ENCODE measurements around the gene EDC3. TPM values are rescaled to one million over a fixed set of nuclear protein-coding genes. Genes with fewer than 3 reads are reported as not detected.

The EDC3 gene
- polyA plus RNA-seq, 4 donors: 13.5 to 29.2 (median 21.2) TPM

- Histone ChIP-seq H3K9me3 (ENCODE audit: control insufficient read depth in 2 of 2, insufficient read depth in 1 of 2, low read depth in 1 of 2, low read length in 1 of 2) (no peaks in the 10 kb centered on the region), H3K4me3 (ENCODE audit: low read depth in 1 of 3, low read length in 3 of 3) (peak overlapping the region in 1 of 3 donors; percentile 24), H3K27me3 (ENCODE audit: control insufficient read depth in 3 of 3, insufficient read depth in 3 of 3, low read length in 3 of 3) (peaks cover 0 to 41% (median 3%) of the 10 kb centered on the region in 3 donors), H3K4me1 (ENCODE audit: control insufficient read depth in 3 of 3, insufficient read depth in 2 of 3, low read depth in 1 of 3, low read length in 2 of 3) (peaks cover 0 to 6% (median 2%) of the 10 kb centered on the region in 3 donors), H3K27ac (ENCODE audit: low read depth in 1 of 3, low read length in 2 of 3) (no peak overlapping the region), H3K36me3 (ENCODE audit: control insufficient read depth in 3 of 3, insufficient read depth in 2 of 3, low read depth in 1 of 3, low read length in 3 of 3) (no peaks in the 10 kb centered on the region)
- WGBS, 3 donors: 35 to 80% (median 48%) methylated on average over 1 of the region's 1 CpG
- DNase-seq (peak; percentile 46 to 67), FAIRE-seq (no peak)
Observed at GRCh38 chr15:74723754-74724334, 28.0 kb upstream of the EDC3 start.

GRCh38 chr15:74723187-74723586, 27.4 kb upstream of the EDC3 start:
- Histone ChIP-seq H3K27ac (ENCODE audit: low read depth in 1 of 3, low read length in 2 of 3) (no peak overlapping the region), H3K36me3 (ENCODE audit: control insufficient read depth in 3 of 3, insufficient read depth in 2 of 3, low read depth in 1 of 3, low read length in 3 of 3) (no peaks in the 10 kb centered on the region), H3K4me3 (ENCODE audit: low read depth in 1 of 3, low read length in 3 of 3) (peak overlapping the region in 1 of 3 donors; percentile 24), H3K4me1 (ENCODE audit: control insufficient read depth in 3 of 3, insufficient read depth in 2 of 3, low read depth in 1 of 3, low read length in 2 of 3) (peaks cover 0 to 6% (median 2%) of the 10 kb centered on the region in 3 donors), H3K27me3 (ENCODE audit: control insufficient read depth in 3 of 3, insufficient read depth in 3 of 3, low read length in 3 of 3) (peaks cover 0 to 42% (median 3%) of the 10 kb centered on the region in 3 donors), H3K9me3 (ENCODE audit: control insufficient read depth in 2 of 2, insufficient read depth in 1 of 2, low read depth in 1 of 2, low read length in 1 of 2) (no peaks in the 10 kb centered on the region)
- FAIRE-seq: no peak
- WGBS, 3 donors: 55 to 82% (median 70%) methylated on average over 1 of the region's 1 CpG
- DNase-seq: no peak

- 85 to 92% (median 88%) methylated on average over 12 to 13 of the region's 13 CpGs for WGBS, 3 donors
- Histone ChIP-seq H3K4me1 (ENCODE audit: control insufficient read depth in 3 of 3, insufficient read depth in 2 of 3, low read depth in 1 of 3, low read length in 2 of 3) (peaks cover 0 to 6% (median 2%) of the 10 kb centered on the region in 3 donors), H3K27me3 (ENCODE audit: control insufficient read depth in 3 of 3, insufficient read depth in 3 of 3, low read length in 3 of 3) (peaks cover 0 to 39% (median 3%) of the 10 kb centered on the region in 3 donors), H3K36me3 (ENCODE audit: control insufficient read depth in 3 of 3, insufficient read depth in 2 of 3, low read depth in 1 of 3, low read length in 3 of 3) (no peaks in the 10 kb centered on the region), H3K4me3 (ENCODE audit: low read depth in 1 of 3, low read length in 3 of 3) (no peak overlapping the region), H3K27ac (ENCODE audit: low read depth in 1 of 3, low read length in 2 of 3) (no peak overlapping the region), H3K9me3 (ENCODE audit: control insufficient read depth in 2 of 2, insufficient read depth in 1 of 2, low read depth in 1 of 2, low read length in 1 of 2) (no peaks in the 10 kb centered on the region)
- FAIRE-seq (no peak), DNase-seq (no peak)
Observed at GRCh38 chr15:74722591-74722990, 26.8 kb upstream of the EDC3 start.

GRCh38 chr15:74716651-74717050, 20.8 kb upstream of the EDC3 start:
- 65 to 84% (median 75%) methylated on average over 5 of the region's 5 CpGs for WGBS, 3 donors
- FAIRE-seq: no peak

GRCh38 chr15:74712311-74712710, 16.5 kb upstream of the EDC3 start:
- FAIRE-seq (no peak), DNase-seq (no peak)
- WGBS, 3 donors: 68 to 78% (median 70%) methylated on average over 3 of the region's 3 CpGs
- Histone ChIP-seq H3K27ac (ENCODE audit: low read depth in 1 of 3, low read length in 2 of 3) (no peak overlapping the region), H3K27me3 (ENCODE audit: control insufficient read depth in 3 of 3, insufficient read depth in 3 of 3, low read length in 3 of 3) (peaks cover 0 to 6% (median 0%) of the 10 kb centered on the region in 3 donors), H3K9me3 (ENCODE audit: control insufficient read depth in 2 of 2, insufficient read depth in 1 of 2, low read depth in 1 of 2, low read length in 1 of 2) (no peaks in the 10 kb centered on the region), H3K4me1 (ENCODE audit: control insufficient read depth in 3 of 3, insufficient read depth in 2 of 3, low read depth in 1 of 3, low read length in 2 of 3) (no peaks in the 10 kb centered on the region), H3K36me3 (ENCODE audit: control insufficient read depth in 3 of 3, insufficient read depth in 2 of 3, low read depth in 1 of 3, low read length in 3 of 3) (no peaks in the 10 kb centered on the region), H3K4me3 (ENCODE audit: low read depth in 1 of 3, low read length in 3 of 3) (no peak overlapping the region)

More at GRCh38 chr15:74716651-74717050, 20.8 kb upstream of the EDC3 start:
- peak in 1 of 2 donors; percentile 57 for DNase-seq
- Histone ChIP-seq H3K27me3 (ENCODE audit: control insufficient read depth in 3 of 3, insufficient read depth in 3 of 3, low read length in 3 of 3) (peaks cover 0 to 8% (median 0%) of the 10 kb centered on the region in 3 donors), H3K9me3 (ENCODE audit: control insufficient read depth in 2 of 2, insufficient read depth in 1 of 2, low read depth in 1 of 2, low read length in 1 of 2) (no peaks in the 10 kb centered on the region), H3K4me1 (ENCODE audit: control insufficient read depth in 3 of 3, insufficient read depth in 2 of 3, low read depth in 1 of 3, low read length in 2 of 3) (no peaks in the 10 kb centered on the region), H3K4me3 (ENCODE audit: low read depth in 1 of 3, low read length in 3 of 3) (no peak overlapping the region), H3K36me3 (ENCODE audit: control insufficient read depth in 3 of 3, insufficient read depth in 2 of 3, low read depth in 1 of 3, low read length in 3 of 3) (no peaks in the 10 kb centered on the region), H3K27ac (ENCODE audit: low read depth in 1 of 3, low read length in 2 of 3) (no peak overlapping the region)

GRCh38 chr15:74710319-74711094, 14.7 kb upstream of the EDC3 start:
- no peaks in the 10 kb centered on the region for H3K36me3 ChIP-seq (ENCODE audit: control insufficient read depth in 3 of 3, insufficient read depth in 2 of 3, low read depth in 1 of 3, low read length in 3 of 3)
- no peak overlapping the region for H3K27ac ChIP-seq (ENCODE audit: low read depth in 1 of 3, low read length in 2 of 3)
- no peak for FAIRE-seq
- peaks cover 0 to 9% (median 0%) of the 10 kb centered on the region in 3 donors for H3K27me3 ChIP-seq (ENCODE audit: control insufficient read depth in 3 of 3, insufficient read depth in 3 of 3, low read length in 3 of 3)
- H3K4me1 ChIP-seq (ENCODE audit: control insufficient read depth in 3 of 3, insufficient read depth in 2 of 3, low read depth in 1 of 3, low read length in 2 of 3): no peaks in the 10 kb centered on the region
- 51 to 59% (median 54%) methylated on average over 3 of the region's 3 CpGs for WGBS, 3 donors
- no peak overlapping the region for H3K4me3 ChIP-seq (ENCODE audit: low read depth in 1 of 3, low read length in 3 of 3)
- DNase-seq: no peak
- no peaks in the 10 kb centered on the region for H3K9me3 ChIP-seq (ENCODE audit: control insufficient read depth in 2 of 2, insufficient read depth in 1 of 2, low read depth in 1 of 2, low read length in 1 of 2)

GRCh38 chr15:74709892-74710291, 14.1 kb upstream of the EDC3 start:
- DNase-seq (no peak), FAIRE-seq (no peak)
- peaks cover 0 to 9% (median 0%) of the 10 kb centered on the region in 3 donors for H3K27me3 ChIP-seq (ENCODE audit: control insufficient read depth in 3 of 3, insufficient read depth in 3 of 3, low read length in 3 of 3)
- no peaks in the 10 kb centered on the region for H3K4me1 ChIP-seq (ENCODE audit: control insufficient read depth in 3 of 3, insufficient read depth in 2 of 3, low read depth in 1 of 3, low read length in 2 of 3)
- H3K27ac ChIP-seq (ENCODE audit: low read depth in 1 of 3, low read length in 2 of 3): no peak overlapping the region
- WGBS, 3 donors: 43 to 58% (median 56%) methylated on average over 3 of the region's 3 CpGs
- H3K9me3 ChIP-seq (ENCODE audit: control insufficient read depth in 2 of 2, insufficient read depth in 1 of 2, low read depth in 1 of 2, low read length in 1 of 2): no peaks in the 10 kb centered on the region
- H3K4me3 ChIP-seq (ENCODE audit: low read depth in 1 of 3, low read length in 3 of 3): no peak overlapping the region
- H3K36me3 ChIP-seq (ENCODE audit: control insufficient read depth in 3 of 3, insufficient read depth in 2 of 3, low read depth in 1 of 3, low read length in 3 of 3): no peaks in the 10 kb centered on the region

- H3K27ac ChIP-seq (ENCODE audit: low read depth in 1 of 3, low read length in 2 of 3): no peak overlapping the region
- H3K27me3 ChIP-seq (ENCODE audit: control insufficient read depth in 3 of 3, insufficient read depth in 3 of 3, low read length in 3 of 3): peaks cover 0 to 9% (median 0%) of the 10 kb centered on the region in 3 donors
- FAIRE-seq (no peak), DNase-seq (no peak)
- no peaks in the 10 kb centered on the region for H3K9me3 ChIP-seq (ENCODE audit: control insufficient read depth in 2 of 2, insufficient read depth in 1 of 2, low read depth in 1 of 2, low read length in 1 of 2)
- H3K36me3 ChIP-seq (ENCODE audit: control insufficient read depth in 3 of 3, insufficient read depth in 2 of 3, low read depth in 1 of 3, low read length in 3 of 3): no peaks in the 10 kb centered on the region
- 22 to 46% (median 26%) methylated on average over 1 of the region's 1 CpG for WGBS, 3 donors
- H3K4me3 ChIP-seq (ENCODE audit: low read depth in 1 of 3, low read length in 3 of 3): no peak overlapping the region
- no peaks in the 10 kb centered on the region for H3K4me1 ChIP-seq (ENCODE audit: control insufficient read depth in 3 of 3, insufficient read depth in 2 of 3, low read depth in 1 of 3, low read length in 2 of 3)
Observed at GRCh38 chr15:74709011-74709410, 13.2 kb upstream of the EDC3 start.

Measured in small intestine (tissue), 7 donors.